Pancreas (tissue), 10 donors: Measurements from ENCODE around the gene MALRD1. TPM values are rescaled to one million over a fixed set of nuclear protein-coding genes. Genes with fewer than 3 reads are reported as not detected.

Source experiments
- ATAC-seq, 4 donors: fragments of 200-7000 bp; cut with Tn5 transposase; one replicate each; pipeline versions ENCODE4 v1.8.0 to v1.9.1; 2020; ENCODE audit warnings: mild to moderate bottlenecking in 4 of 4, moderate library complexity in 4 of 4
- DNase-seq, 6 donors: peaks; one replicate each; pipeline ENCODE4 v3.0.0-alpha.2; 2020
- FAIRE-seq: peaks from 2 replicates; lab custom pipeline; 2012; peaks lifted over from hg19 to GRCh38; lab: Jason Lieb, UNC
- H3K27ac ChIP-seq, 4 donors: fragments of 200-600 bp; sonication (generic); 1 replicate in 3 of 4; 2 replicates in 1 of 4; pipeline versions ENCODE4 v1.5.0 to v1.8.0; 2020
- H3K27me3 ChIP-seq, 4 donors: fragments of 200-600 bp; one replicate each; pipeline ENCODE4 v1.8.0; 2021
- H3K36me3 ChIP-seq, 3 donors: fragments of 200-600 bp; sonication (generic) in 1 of 3; one replicate each; pipeline versions ENCODE4 v1.5.0 to v1.8.0; 2020 to 2021
- H3K4me1 ChIP-seq, 3 donors: fragments of 200-600 bp; one replicate each; pipeline ENCODE4 v1.8.0; 2021
- H3K4me3 ChIP-seq, 4 donors: fragments of 200-600 bp; sonication (generic) in 2 of 4; one replicate each; pipeline versions ENCODE4 v1.5.0 to v1.8.0; 2020 to 2021
- H3K9me3 ChIP-seq, 4 donors: fragments of 200-600 bp; one replicate each; pipeline ENCODE4 v1.8.0; 2021
- CTCF ChIP-seq, 4 donors: fragments of 200-600 bp; sonication (generic) in 3 of 4; IDR thresholded peaks; one replicate each; pipeline versions ENCODE4 v1.5.0 to v1.8.0; 2021; ENCODE audit warnings: antibody characterized with exemption in 4 of 4
- WGBS, 2 donors: extraction: QIAGEN DNeasy Blood & Tissue Kit; methylation state at CpG; one replicate each; pipeline ENCODE4 v1.1.7; 2013; 5-methylcytosine and 5-hydroxymethylcytosine counted together
- intact Hi-C, 3 donors: fragments of 100-400 bp; cut with DNase I; formaldehyde crosslinking; loops; one replicate each; pipeline versions ENCODE4 v1.11.1 to v1.14.2; 2022
- polyA plus RNA-seq, 2 donors: library from polyadenylated mRNA; stranded (reverse); fragments of 200-250 nt; gene quantifications; one replicate each; pipeline ENCODE4 v1.2.3, GENCODE V29; 2013
- total RNA-seq, 6 donors: library from RNA; stranded (reverse); fragmentation: NEBNext Ultra II Directional in 4 of 6; extraction: Animal tissue kit (Norgen Biotek cat#: 25700) in 4 of 6; gene quantifications; one replicate each; pipeline versions ENCODE4 v1.2.1 to v1.2.4, GENCODE V29; 2021 to 2023
- donor health status: healthy with polysubstance abuse.
- donor health status: DM: no; HTN: no; CAD: no; lungs with moderate emphysema.
- donor health status: DM: no; HTN: no; CAD: no.
- donor health status: control.
- donor health status: control.
- donor health status: Bipolar disorder and iron deficiency.
- donor health status: DM: yes; HTN: yes; CAD: no.
- donor health status: DM: no; HTN: no; CAD: no.
- donor health status: DM: no; HTN: no; CAD: no.
- donor health status: DM: yes; HTN: yes; CAD: no.

MALRD1 gene
- total and polyA plus RNA-seq, 8 donors = 0.13 to 0.87 (median 0.31) TPM; not detected in 5

GRCh38 chr10:19117438-19117837 is 68.8 kb downstream of the MALRD1 start:
- WGBS, 2 donors = 62 to 70% methylated on average over 1 of the region's 1 CpG
- Histone ChIP-seq H3K9me3 (no peaks in the 10 kb centered on the region), H3K27ac (no peak overlapping the region), H3K4me3 (no peak overlapping the region), H3K4me1 (no peaks in the 10 kb centered on the region), H3K27me3 (no peaks in the 10 kb centered on the region), H3K36me3 (no peaks in the 10 kb centered on the region)
- DNase-seq (no peak), ATAC-seq (no peak), FAIRE-seq (no peak)
- TF ChIP-seq CTCF (IDR thresholded peaks at IDR 0.05) = no peak
- intact Hi-C loops = no loop called here

GRCh38 chr10:19119191-19119590 is 70.6 kb downstream of the MALRD1 start:
- FAIRE-seq (no peak), ATAC-seq (no peak), DNase-seq (no peak)
- H3K4me3 ChIP-seq = no peak overlapping the region
- no peaks in the 10 kb centered on the region for H3K27me3 ChIP-seq
- no peaks in the 10 kb centered on the region for H3K9me3 ChIP-seq
- WGBS, 2 donors = 40 to 60% methylated on average over 6 of the region's 6 CpGs
- no peak for TF ChIP-seq CTCF (IDR thresholded peaks at IDR 0.05)
- no peaks in the 10 kb centered on the region for H3K4me1 ChIP-seq
- intact Hi-C loops = no loop called here
- no peaks in the 10 kb centered on the region for H3K36me3 ChIP-seq
- no peak overlapping the region for H3K27ac ChIP-seq

GRCh38 chr10:19120381-19120908 is 71.8 kb downstream of the MALRD1 start:
- no peak for TF ChIP-seq CTCF (IDR thresholded peaks at IDR 0.05)
- 62 to 82% methylated on average over 5 of the region's 5 CpGs for WGBS, 2 donors
- no peak for FAIRE-seq
- no peak overlapping the region for H3K27ac ChIP-seq
- H3K27me3 ChIP-seq = no peaks in the 10 kb centered on the region
- no peak for DNase-seq
- H3K36me3 ChIP-seq = no peaks in the 10 kb centered on the region
- ATAC-seq = no peak
- no peak overlapping the region for H3K4me3 ChIP-seq
- H3K4me1 ChIP-seq = no peaks in the 10 kb centered on the region
- H3K9me3 ChIP-seq = no peaks in the 10 kb centered on the region
- intact Hi-C loops = no loop called here

GRCh38 chr10:19133992-19134391 is 85.4 kb downstream of the MALRD1 start:
- FAIRE-seq = no peak
- WGBS, 2 donors = 44 to 65% methylated on average over 4 of the region's 4 CpGs
- H3K9me3 ChIP-seq = no peaks in the 10 kb centered on the region

More at GRCh38 chr10:19133992-19134391, 85.4 kb downstream of the MALRD1 start:
- Histone ChIP-seq H3K36me3 (no peaks in the 10 kb centered on the region), H3K4me3 (no peak overlapping the region), H3K27ac (no peak overlapping the region), H3K4me1 (no peaks in the 10 kb centered on the region), H3K27me3 (no peaks in the 10 kb centered on the region)
- intact Hi-C loops = no loop called here
- DNase-seq = no peak
- no peak for TF ChIP-seq CTCF (IDR thresholded peaks at IDR 0.05)
- ATAC-seq = no peak
